Measurements from ENCODE around the gene STARD3. TPM values are rescaled to one million over a fixed set of nuclear protein-coding genes. Genes with fewer than 3 reads are reported as not detected.

STARD3 gene
- total and polyA plus RNA-seq, 4 donors: 34.7 to 72.4 (median 46.9) TPM

DNA sequence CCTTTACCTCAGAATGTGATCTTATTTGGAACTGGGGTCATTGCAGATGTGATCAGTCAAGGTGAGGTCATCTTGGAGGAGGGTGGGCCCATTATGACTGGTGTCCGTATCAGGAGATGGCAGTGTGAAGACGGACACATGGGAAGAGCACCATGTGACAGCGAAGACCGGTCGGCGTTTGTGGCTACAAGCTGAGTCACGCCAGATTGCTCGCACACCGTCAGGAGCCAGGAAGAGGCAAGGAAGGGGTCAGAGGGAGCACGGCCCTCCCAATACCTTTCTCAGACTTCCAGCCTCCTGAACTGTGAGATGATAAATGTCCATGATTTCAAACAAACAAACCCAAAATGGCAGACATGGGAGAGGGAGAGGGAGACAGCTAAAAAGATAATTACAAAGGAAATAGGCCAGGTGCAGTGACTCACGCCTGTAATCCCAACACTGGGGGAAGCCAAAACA lies 13.2 kb downstream of the STARD3 start:
- 89 to 93% methylated on average over 11 of the region's 11 CpGs for WGBS, 2 donors

DNA sequence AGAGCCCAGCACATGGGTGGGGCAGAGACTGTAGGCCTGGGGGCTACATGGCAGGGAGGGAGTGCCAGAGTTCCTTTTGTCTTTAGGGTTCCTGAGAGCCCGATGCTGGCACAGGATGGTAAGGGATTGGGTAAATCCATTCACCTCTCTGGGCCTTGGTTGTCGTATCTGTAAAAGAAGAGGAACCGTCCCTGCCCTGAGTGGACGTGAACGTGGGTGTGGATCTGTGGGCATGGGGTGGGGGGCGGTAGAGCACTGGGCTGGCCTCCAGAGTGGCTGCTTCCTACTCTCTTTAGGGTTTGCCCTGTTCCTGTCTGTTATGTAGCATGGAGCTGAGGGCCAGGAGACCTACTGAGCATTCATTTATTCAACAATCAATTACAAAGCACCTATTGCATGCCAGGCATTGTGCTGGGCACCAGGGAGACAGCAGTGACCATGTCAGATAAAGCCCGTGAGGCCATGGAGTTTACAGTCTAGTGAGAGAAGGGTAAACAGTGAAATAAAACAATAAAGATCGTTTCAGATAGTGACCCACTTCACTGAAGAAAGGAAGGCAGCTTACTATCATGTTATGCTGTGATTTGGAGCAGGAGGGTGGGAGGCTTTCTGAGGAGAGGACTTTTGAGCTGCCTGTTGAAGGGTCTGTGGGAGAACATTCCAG lies 15.1 kb downstream of the STARD3 start:
- ATAC-seq (ENCODE audit: low FRiP score) (no peak), DNase-seq (no peak)
- Histone ChIP-seq H3K4me1 (ENCODE audit: control insufficient read depth in 1 of 2, insufficient read depth in 2 of 2, low read length in 2 of 2) (no peaks in the 10 kb centered on the region), H3K27me3 (ENCODE audit: control insufficient read depth in 1 of 2, insufficient read depth in 2 of 2, low read length in 1 of 2) (no peaks in the 10 kb centered on the region), H3K4me3 (ENCODE audit: low read length in 2 of 2) (no peak overlapping the region), H3K36me3 (ENCODE audit: control insufficient read depth in 1 of 2, insufficient read depth in 2 of 2, low read length in 1 of 2) (no peaks in the 10 kb centered on the region), H3K27ac (ENCODE audit: low read depth in 1 of 2, low read length in 2 of 2) (no peak overlapping the region), H3K9me3 (ENCODE audit: control insufficient read depth, low read length) (no peaks in the 10 kb centered on the region)
- 65 to 68% methylated on average over 8 of the region's 8 CpGs for WGBS, 2 donors
- intact Hi-C loops (cut with DNase I): no loop called here

More for the DNA sequence above, 13.2 kb downstream of the STARD3 start:
- Histone ChIP-seq H3K4me1 (ENCODE audit: control insufficient read depth in 1 of 2, insufficient read depth in 2 of 2, low read length in 2 of 2) (no peaks in the 10 kb centered on the region), H3K36me3 (ENCODE audit: control insufficient read depth in 1 of 2, insufficient read depth in 2 of 2, low read length in 1 of 2) (no peaks in the 10 kb centered on the region), H3K27ac (ENCODE audit: low read depth in 1 of 2, low read length in 2 of 2) (no peak overlapping the region), H3K27me3 (ENCODE audit: control insufficient read depth in 1 of 2, insufficient read depth in 2 of 2, low read length in 1 of 2) (no peaks in the 10 kb centered on the region), H3K4me3 (ENCODE audit: low read length in 2 of 2) (no peak overlapping the region), H3K9me3 (ENCODE audit: control insufficient read depth, low read length) (no peaks in the 10 kb centered on the region)
- intact Hi-C loops (cut with DNase I): no loop called here
- no peak for ATAC-seq (ENCODE audit: low FRiP score)
- no peak for DNase-seq

DNA sequence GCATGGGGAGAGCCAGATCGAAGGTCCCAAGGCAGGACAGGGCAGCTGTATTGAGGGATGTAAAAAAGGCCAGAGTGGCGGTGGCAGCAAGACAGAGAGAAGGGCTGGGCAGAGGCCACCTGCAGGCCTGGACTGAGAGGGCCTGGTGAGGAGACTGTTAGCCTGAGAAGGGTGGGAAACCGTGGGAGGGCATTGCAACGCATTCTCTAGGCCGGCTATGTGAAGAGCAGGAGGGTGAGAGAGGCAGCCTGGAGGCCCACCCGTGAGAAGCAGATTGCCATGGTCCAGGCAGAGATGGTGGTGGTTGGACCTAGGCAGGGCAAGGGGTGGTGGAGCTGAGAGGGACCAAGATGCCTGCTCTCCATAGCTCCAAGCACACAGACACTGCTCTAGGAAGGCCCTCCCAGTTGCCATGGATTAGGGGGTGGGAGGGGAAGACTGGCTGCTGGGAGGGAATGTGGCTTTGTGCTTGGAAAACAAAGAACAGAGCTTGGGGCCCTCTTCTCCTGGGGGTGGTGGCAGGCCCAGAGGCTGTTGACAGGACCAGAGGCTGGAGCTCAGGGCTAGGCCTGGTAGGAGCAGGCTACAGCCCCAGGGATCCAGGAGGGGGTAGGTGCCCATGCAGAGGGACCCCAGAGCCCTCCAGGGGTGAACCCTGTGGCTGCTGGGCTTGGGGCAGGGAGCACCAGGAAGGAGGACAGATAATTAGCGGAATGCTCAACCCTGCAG lies 15.8 kb downstream of the STARD3 start:
- intact Hi-C loops (cut with DNase I): no loop called here

DNA sequence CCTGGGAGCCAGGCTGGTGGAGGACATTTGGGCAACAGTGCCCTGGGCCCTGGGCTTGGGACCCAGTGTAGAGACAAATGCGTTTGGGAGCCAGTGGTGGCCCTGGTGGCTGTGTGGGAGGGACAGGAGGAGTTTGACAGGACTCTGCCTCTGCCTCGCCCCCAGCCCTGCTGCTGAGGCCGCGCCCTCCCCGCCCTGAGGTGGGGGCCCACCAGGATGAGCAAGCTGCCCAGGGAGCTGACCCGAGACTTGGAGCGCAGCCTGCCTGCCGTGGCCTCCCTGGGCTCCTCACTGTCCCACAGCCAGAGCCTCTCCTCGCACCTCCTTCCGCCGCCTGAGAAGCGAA lies 16.3 kb downstream of the STARD3 start:
- Histone ChIP-seq H3K4me1 (ENCODE audit: control insufficient read depth in 1 of 2, insufficient read depth in 2 of 2, low read length in 2 of 2) (no peaks in the 10 kb centered on the region), H3K36me3 (ENCODE audit: control insufficient read depth in 1 of 2, insufficient read depth in 2 of 2, low read length in 1 of 2) (no peaks in the 10 kb centered on the region), H3K27ac (ENCODE audit: low read depth in 1 of 2, low read length in 2 of 2) (no peak overlapping the region), H3K27me3 (ENCODE audit: control insufficient read depth in 1 of 2, insufficient read depth in 2 of 2, low read length in 1 of 2) (no peaks in the 10 kb centered on the region), H3K9me3 (ENCODE audit: control insufficient read depth, low read length) (no peaks in the 10 kb centered on the region), H3K4me3 (ENCODE audit: low read length in 2 of 2) (no peak overlapping the region)
- peak; percentile 17 for ATAC-seq (ENCODE audit: low FRiP score)
- DNase-seq: no peak
- intact Hi-C loops (cut with DNase I): no loop called here
- 77 to 83% methylated on average over 9 to 12 of the region's 12 CpGs for WGBS, 2 donors

More for the DNA sequence above, 15.8 kb downstream of the STARD3 start:
- WGBS, 2 donors: 59 to 63% methylated on average over 7 of the region's 7 CpGs
- Histone ChIP-seq H3K27me3 (ENCODE audit: control insufficient read depth in 1 of 2, insufficient read depth in 2 of 2, low read length in 1 of 2) (no peaks in the 10 kb centered on the region), H3K36me3 (ENCODE audit: control insufficient read depth in 1 of 2, insufficient read depth in 2 of 2, low read length in 1 of 2) (no peaks in the 10 kb centered on the region), H3K4me1 (ENCODE audit: control insufficient read depth in 1 of 2, insufficient read depth in 2 of 2, low read length in 2 of 2) (no peaks in the 10 kb centered on the region), H3K4me3 (ENCODE audit: low read length in 2 of 2) (no peak overlapping the region), H3K9me3 (ENCODE audit: control insufficient read depth, low read length) (no peaks in the 10 kb centered on the region), H3K27ac (ENCODE audit: low read depth in 1 of 2, low read length in 2 of 2) (no peak overlapping the region)
- DNase-seq (no peak), ATAC-seq (ENCODE audit: low FRiP score) (peak; percentile 4)

DNA sequence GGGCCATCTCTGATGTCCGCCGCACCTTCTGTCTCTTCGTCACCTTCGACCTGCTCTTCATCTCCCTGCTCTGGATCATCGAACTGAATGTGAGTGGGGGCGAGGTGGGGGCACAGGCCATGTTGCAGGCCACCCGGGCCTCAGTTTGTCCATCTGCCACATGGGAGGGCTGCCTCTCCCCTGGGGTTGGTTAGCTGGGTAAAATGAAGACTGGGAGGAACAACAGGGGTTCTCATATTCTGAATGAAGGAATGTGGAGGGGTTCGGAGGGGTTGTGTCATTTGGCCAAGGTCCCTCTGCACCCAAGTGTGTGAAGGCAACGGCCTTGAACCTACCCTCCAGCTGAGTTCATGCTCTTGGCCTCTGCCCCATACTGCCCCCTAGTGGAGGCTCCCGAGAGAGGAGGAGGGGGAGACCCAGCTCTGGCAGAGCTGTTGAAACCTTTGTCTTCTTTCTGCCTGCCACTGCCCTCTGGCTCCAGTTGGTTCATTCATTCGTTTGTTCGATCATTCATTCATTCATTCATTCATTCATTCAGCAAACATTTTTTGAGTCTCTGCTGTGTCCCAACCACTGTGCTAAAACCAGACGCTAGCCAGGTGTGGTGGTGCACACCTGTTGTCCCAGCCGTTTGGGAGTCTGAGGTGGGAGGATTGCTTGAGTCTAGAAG lies 16.9 kb downstream of the STARD3 start:
- Histone ChIP-seq H3K4me3 (ENCODE audit: low read length in 2 of 2) (no peak overlapping the region), H3K27ac (ENCODE audit: low read depth in 1 of 2, low read length in 2 of 2) (no peak overlapping the region), H3K9me3 (ENCODE audit: control insufficient read depth, low read length) (no peaks in the 10 kb centered on the region), H3K27me3 (ENCODE audit: control insufficient read depth in 1 of 2, insufficient read depth in 2 of 2, low read length in 1 of 2) (no peaks in the 10 kb centered on the region), H3K4me1 (ENCODE audit: control insufficient read depth in 1 of 2, insufficient read depth in 2 of 2, low read length in 2 of 2) (no peaks in the 10 kb centered on the region), H3K36me3 (ENCODE audit: control insufficient read depth in 1 of 2, insufficient read depth in 2 of 2, low read length in 1 of 2) (no peaks in the 10 kb centered on the region)
- peak; percentile 77 to 91 for DNase-seq
- intact Hi-C loops (cut with DNase I): no loop called here
- 67 to 68% methylated on average over 13 to 14 of the region's 14 CpGs for WGBS, 2 donors
- no peak for ATAC-seq (ENCODE audit: low FRiP score)

DNA sequence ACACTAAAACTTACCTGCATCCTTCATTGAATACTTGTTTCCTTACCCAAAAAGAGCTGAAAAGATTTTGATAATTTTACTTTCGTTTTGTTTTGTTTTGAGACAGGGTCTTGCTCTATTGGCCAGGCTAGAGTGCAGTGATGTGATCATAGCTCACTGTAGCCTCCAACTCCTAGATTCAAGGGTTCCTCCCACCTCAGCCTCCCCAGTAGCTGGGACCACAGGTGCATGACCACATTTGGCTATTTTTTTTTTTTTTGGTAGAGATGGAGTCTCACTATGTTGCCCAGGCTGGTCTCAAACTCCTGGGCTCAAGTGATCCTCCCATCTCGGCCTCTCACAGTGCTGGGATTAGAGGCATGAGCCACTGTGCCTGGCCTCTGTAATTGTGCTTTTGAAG lies 18.2 kb downstream of the STARD3 start:
- ATAC-seq (ENCODE audit: low FRiP score) (no peak), DNase-seq (no peak)
- Histone ChIP-seq H3K4me1 (ENCODE audit: control insufficient read depth in 1 of 2, insufficient read depth in 2 of 2, low read length in 2 of 2) (no peaks in the 10 kb centered on the region), H3K4me3 (ENCODE audit: low read length in 2 of 2) (no peak overlapping the region), H3K9me3 (ENCODE audit: control insufficient read depth, low read length) (no peaks in the 10 kb centered on the region), H3K36me3 (ENCODE audit: control insufficient read depth in 1 of 2, insufficient read depth in 2 of 2, low read length in 1 of 2) (no peaks in the 10 kb centered on the region), H3K27ac (ENCODE audit: low read depth in 1 of 2, low read length in 2 of 2) (no peak overlapping the region), H3K27me3 (ENCODE audit: control insufficient read depth in 1 of 2, insufficient read depth in 2 of 2, low read length in 1 of 2) (no peaks in the 10 kb centered on the region)
- WGBS, 2 donors: 88 to 90% methylated on average over 2 of the region's 2 CpGs
- intact Hi-C loops (cut with DNase I): no loop called here

DNA sequence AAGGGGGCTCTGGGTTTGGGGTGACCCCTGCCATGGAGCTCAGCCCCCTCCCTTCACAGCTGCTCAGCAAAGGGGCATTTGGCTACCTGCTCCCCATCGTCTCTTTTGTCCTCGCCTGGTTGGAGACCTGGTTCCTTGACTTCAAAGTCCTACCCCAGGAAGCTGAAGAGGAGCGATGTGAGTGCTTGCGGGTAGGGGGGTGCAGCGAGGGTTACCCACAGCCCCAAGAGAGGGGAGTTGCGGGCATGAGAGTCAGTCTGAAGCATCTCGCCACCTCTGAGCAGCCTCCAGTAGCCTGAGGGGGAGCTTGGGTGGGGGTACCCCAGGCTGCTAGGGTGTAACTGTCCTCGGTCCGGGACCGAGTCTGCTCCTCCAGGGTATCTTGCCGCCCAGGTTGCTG lies 21.4 kb downstream of the STARD3 start:
- intact Hi-C loops (cut with DNase I): no loop called here
- no peak overlapping the region for H3K4me3 ChIP-seq (ENCODE audit: low read length in 2 of 2)
- H3K27ac ChIP-seq (ENCODE audit: low read depth in 1 of 2, low read length in 2 of 2): no peak overlapping the region
- no peaks in the 10 kb centered on the region for H3K27me3 ChIP-seq (ENCODE audit: control insufficient read depth in 1 of 2, insufficient read depth in 2 of 2, low read length in 1 of 2)
- no peak for DNase-seq
- 93% methylated on average over 11 of the region's 11 CpGs for WGBS, 2 donors
- H3K4me1 ChIP-seq (ENCODE audit: control insufficient read depth in 1 of 2, insufficient read depth in 2 of 2, low read length in 2 of 2): no peaks in the 10 kb centered on the region
- peaks cover 0 to 3% of the 10 kb centered on the region in 2 donors for H3K36me3 ChIP-seq (ENCODE audit: control insufficient read depth in 1 of 2, insufficient read depth in 2 of 2, low read length in 1 of 2)
- ATAC-seq (ENCODE audit: low FRiP score): no peak
- H3K9me3 ChIP-seq (ENCODE audit: control insufficient read depth, low read length): no peaks in the 10 kb centered on the region

DNA sequence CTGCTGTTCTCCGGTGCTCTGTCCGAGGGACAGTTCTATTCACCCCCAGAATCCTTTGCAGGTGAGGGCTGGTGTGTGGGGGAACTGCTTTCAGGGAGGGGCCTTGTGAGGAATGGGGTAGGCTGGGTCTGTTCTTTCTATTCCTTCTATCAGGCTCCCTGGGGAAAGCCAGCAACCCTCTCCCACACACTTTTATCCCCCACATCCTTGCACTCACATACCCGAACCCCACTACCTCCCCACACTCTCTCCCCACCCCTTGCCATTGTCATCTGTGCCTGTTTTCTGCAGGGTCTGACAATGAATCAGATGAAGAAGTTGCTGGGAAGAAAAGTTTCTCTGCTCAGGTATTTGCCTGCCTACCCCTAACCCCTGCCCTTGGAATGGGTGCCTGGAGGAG lies 21.8 kb downstream of the STARD3 start:
- peaks cover 0 to 3% of the 10 kb centered on the region in 2 donors for H3K36me3 ChIP-seq (ENCODE audit: control insufficient read depth in 1 of 2, insufficient read depth in 2 of 2, low read length in 1 of 2)
- H3K9me3 ChIP-seq (ENCODE audit: control insufficient read depth, low read length): no peaks in the 10 kb centered on the region
- H3K4me3 ChIP-seq (ENCODE audit: low read length in 2 of 2): no peak overlapping the region
- H3K4me1 ChIP-seq (ENCODE audit: control insufficient read depth in 1 of 2, insufficient read depth in 2 of 2, low read length in 2 of 2): no peaks in the 10 kb centered on the region
- no peaks in the 10 kb centered on the region for H3K27me3 ChIP-seq (ENCODE audit: control insufficient read depth in 1 of 2, insufficient read depth in 2 of 2, low read length in 1 of 2)
- 81 to 88% methylated on average over 3 of the region's 3 CpGs for WGBS, 2 donors
- ATAC-seq (ENCODE audit: low FRiP score) (no peak), DNase-seq (no peak)
- intact Hi-C loops (cut with DNase I): no loop called here
- H3K27ac ChIP-seq (ENCODE audit: low read depth in 1 of 2, low read length in 2 of 2): no peak overlapping the region
